ENCODE measurements around the gene RNFT2. TPM values are rescaled to one million over a fixed set of nuclear protein-coding genes. Genes with fewer than 3 reads are reported as not detected.

Gene RNFT2
- total RNA-seq, 1 experiment from 2014 or later: 34.9 TPM

DNA sequence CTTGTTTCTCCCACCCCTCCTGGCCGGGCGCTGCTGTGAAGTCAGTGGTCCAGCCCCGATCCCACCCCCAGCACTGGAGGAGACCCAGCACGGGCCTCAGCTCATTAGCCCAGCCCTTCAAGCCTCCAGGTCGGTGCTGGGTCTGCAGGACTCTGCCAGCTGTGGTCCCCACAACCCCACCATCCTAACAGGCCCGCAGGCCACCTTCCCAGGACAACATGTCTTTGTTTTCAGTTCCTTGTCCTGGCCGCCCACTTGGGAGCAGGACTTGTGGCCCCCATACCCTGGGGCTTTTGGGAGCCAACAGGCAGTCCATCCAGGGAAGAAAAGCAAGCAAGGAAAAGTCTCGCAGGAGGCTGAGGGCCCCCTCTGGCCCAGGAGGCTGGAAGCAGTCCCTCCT is 83.2 kb downstream of the RNFT2 start:
- no peaks in the 10 kb centered on the region for H4K20me1 ChIP-seq (ENCODE audit: insufficient read depth)
- DNase-seq (ENCODE audit: low read depth, low spot score): no peak
- intact Hi-C loops (cut with micrococcal nuclease): no loop called here
- ChIA-PET CTCF (no interaction called here), POLR2A (no interaction called here), RAD21 (ENCODE audit: low non-redundant PET in 1 of 2, low total read pairs in 2 of 2, uncharacterized antibody in 2 of 2, unreplicated experiment in 2 of 2) (no interaction called here)
- TF ChIP-seq, protein P1, sequence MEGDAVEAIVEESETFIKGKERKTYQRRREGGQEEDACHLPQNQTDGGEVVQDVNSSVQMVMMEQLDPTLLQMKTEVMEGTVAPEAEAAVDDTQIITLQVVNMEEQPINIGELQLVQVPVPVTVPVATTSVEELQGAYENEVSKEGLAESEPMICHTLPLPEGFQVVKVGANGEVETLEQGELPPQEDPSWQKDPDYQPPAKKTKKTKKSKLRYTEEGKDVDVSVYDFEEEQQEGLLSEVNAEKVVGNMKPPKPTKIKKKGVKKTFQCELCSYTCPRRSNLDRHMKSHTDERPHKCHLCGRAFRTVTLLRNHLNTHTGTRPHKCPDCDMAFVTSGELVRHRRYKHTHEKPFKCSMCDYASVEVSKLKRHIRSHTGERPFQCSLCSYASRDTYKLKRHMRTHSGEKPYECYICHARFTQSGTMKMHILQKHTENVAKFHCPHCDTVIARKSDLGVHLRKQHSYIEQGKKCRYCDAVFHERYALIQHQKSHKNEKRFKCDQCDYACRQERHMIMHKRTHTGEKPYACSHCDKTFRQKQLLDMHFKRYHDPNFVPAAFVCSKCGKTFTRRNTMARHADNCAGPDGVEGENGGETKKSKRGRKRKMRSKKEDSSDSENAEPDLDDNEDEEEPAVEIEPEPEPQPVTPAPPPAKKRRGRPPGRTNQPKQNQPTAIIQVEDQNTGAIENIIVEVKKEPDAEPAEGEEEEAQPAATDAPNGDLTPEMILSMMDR (IDR thresholded peaks at IDR 0.05 in 2 of 3, conservative IDR thresholded peaks at IDR 0.05 in 1 of 3; ENCODE audit: borderline replicate concordance in 1 of 3, insufficient read depth in 1 of 3, low read depth in 2 of 3, low read length in 2 of 3): no peak
- TF ChIP-seq JUND (IDR thresholded peaks at IDR 0.05): no peak
- no peak for TF ChIP-seq ELF1 (IDR thresholded peaks at IDR 0.05; ENCODE audit: borderline replicate concordance, low read depth)
- TF ChIP-seq SIN3A (IDR thresholded peaks at IDR 0.05; ENCODE audit: low read depth): no peak
- TF ChIP-seq EZH2 (IDR thresholded peaks at IDR 0.05): no peak
- TF ChIP-seq SP1 (IDR thresholded peaks at IDR 0.05; ENCODE audit: low read depth): no peak
- TF ChIP-seq, protein P2, sequence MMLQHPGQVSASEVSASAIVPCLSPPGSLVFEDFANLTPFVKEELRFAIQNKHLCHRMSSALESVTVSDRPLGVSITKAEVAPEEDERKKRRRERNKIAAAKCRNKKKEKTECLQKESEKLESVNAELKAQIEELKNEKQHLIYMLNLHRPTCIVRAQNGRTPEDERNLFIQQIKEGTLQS (IDR thresholded peaks at IDR 0.05): no peak
- no peak for TF ChIP-seq FOSL1 (IDR thresholded peaks at IDR 0.05; ENCODE audit: low read depth)
- no peak for TF ChIP-seq TCF7L2 (IDR thresholded peaks at IDR 0.05; ENCODE audit: borderline replicate concordance, extremely low read depth, insufficient read depth, insufficient read length)
- no peak for TF ChIP-seq EZH2phosphoT487 (IDR thresholded peaks at IDR 0.05; ENCODE audit: borderline replicate concordance)
- no peak for TF ChIP-seq EGR1 (IDR thresholded peaks at IDR 0.05; ENCODE audit: low read depth)
- no peak for TF ChIP-seq RAD21 (IDR thresholded peaks at IDR 0.05; ENCODE audit: low read depth)
- H3K9me2 ChIP-seq (ENCODE audit: insufficient read depth): no peaks in the 10 kb centered on the region
- no peak overlapping the region for H3K4me3 ChIP-seq (replicated peaks in 1 of 2; ENCODE audit: low read depth in 1 of 2, low read length in 2 of 2)
- no peaks in the 10 kb centered on the region for H3K27me3 ChIP-seq (ENCODE audit: insufficient read depth, low read length)
- no peak overlapping the region for H3K27ac ChIP-seq (ENCODE audit: low read depth, low read length)
- H3K36me3 ChIP-seq (ENCODE audit: control insufficient read depth in 1 of 2, insufficient read depth in 2 of 2, low read length in 2 of 2): no peaks in the 10 kb centered on the region; a peak in 1 of 4 replicates
- no peaks in the 10 kb centered on the region for H3K9me3 ChIP-seq (ENCODE audit: control insufficient read depth in 1 of 2, insufficient read depth in 1 of 2, low read depth in 1 of 2, low read length in 2 of 2)
- peaks cover 8% of the 10 kb centered on the region; the same call in 1 of the 2 replicates for H3K79me2 ChIP-seq (ENCODE audit: insufficient read depth, low read length)
- H3K4me2 ChIP-seq (ENCODE audit: low read length): no peak overlapping the region
- ATAC-seq: no peak
- BruUV-seq (replicated peaks): no TSS peak
- H3K4me1 ChIP-seq (ENCODE audit: control insufficient read depth in 1 of 2, insufficient read depth in 2 of 2, low read length in 2 of 2): peaks cover 10 to 17% of the 10 kb centered on the region in 2 experiments; a peak in 3 of 4 replicates
- H3K9ac ChIP-seq (ENCODE audit: low read length): no peak overlapping the region
- no peak overlapping the region for H2AFZ ChIP-seq (ENCODE audit: low read depth, low read length, poor library complexity, severe bottlenecking)

Measured in HCT116 (cell line).